Activated CD8-positive, alpha-beta memory T cell treated with anti-CD3 and anti-CD28 coated beads, Interleukin-2, amount 50 U/mL, for 4 hours (primary cell): ENCODE data around the gene ZCWPW2.

Experiments
- DNase-seq: peaks from one replicate; pipeline ENCODE4 v3.0.0-alpha.2; 2020

The ZCWPW2 gene

GRCh38 chr3:28386049-28386448 lies 37.5 kb downstream of the ZCWPW2 start:
- DNase-seq, result no peak

- DNase-seq, result no peak
These were observed 40.5 kb downstream of the ZCWPW2 start for GRCh38 chr3:28388978-28389377.

GRCh38 chr3:28399206-28399605 lies 50.7 kb downstream of the ZCWPW2 start:
- DNase-seq, result no peak

GRCh38 chr3:28406241-28406640 lies 57.7 kb downstream of the ZCWPW2 start:
- DNase-seq, result no peak

DNA sequence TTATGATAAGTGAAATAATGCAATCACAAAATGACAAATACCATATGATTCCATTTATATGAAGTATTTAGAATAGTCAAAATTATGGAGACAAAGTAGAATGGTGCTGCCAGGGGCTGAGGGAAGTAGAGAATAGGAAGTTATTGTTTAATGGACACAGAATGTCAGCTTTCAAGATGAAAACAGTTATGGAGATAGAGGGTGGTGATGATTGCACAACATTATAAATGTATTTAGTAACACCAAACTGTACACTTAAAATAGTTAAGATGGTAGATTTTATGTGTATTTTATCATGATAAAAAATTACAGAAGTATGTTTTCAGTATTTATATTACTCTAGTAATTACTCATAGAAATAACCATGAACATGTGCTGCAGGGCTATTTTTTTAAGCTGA lies 100.9 kb downstream of the ZCWPW2 start:
- no peak for DNase-seq

- no peak for DNase-seq
These were observed 114.3 kb downstream of the ZCWPW2 start for GRCh38 chr3:28462866-28463265.

- DNase-seq, result no peak
These were observed 118.9 kb downstream of the ZCWPW2 start for GRCh38 chr3:28467414-28467813.

DNA sequence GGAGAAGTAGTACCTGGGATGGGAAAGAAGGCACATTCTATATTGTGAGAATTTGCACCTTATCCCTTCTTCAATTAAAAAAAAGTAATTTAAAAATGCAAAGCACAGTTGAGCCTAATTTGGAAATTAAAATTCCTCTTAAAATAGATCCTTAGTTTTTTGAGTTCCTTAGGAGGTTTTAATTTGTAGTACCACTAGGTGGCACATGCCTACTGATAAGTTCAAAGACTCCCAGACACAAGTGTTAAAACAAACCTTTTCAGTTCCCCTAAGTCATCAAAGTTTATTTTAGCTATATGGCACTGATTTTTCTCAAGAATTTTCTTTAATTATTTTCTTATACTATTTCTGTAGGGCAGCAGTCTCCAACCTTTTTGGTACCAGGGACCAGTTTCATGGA lies 127.7 kb downstream of the ZCWPW2 start:
- no peak for DNase-seq

- no peak for DNase-seq
These were observed 128.2 kb downstream of the ZCWPW2 start for GRCh38 chr3:28476764-28477163.

GRCh38 chr3:28485164-28485563 lies 136.6 kb downstream of the ZCWPW2 start:
- DNase-seq, result no peak

GRCh38 chr3:28495301-28495700 lies 146.8 kb downstream of the ZCWPW2 start:
- DNase-seq, result no peak

GRCh38 chr3:28502397-28502937 lies 153.9 kb downstream of the ZCWPW2 start:
- no peak for DNase-seq

DNA sequence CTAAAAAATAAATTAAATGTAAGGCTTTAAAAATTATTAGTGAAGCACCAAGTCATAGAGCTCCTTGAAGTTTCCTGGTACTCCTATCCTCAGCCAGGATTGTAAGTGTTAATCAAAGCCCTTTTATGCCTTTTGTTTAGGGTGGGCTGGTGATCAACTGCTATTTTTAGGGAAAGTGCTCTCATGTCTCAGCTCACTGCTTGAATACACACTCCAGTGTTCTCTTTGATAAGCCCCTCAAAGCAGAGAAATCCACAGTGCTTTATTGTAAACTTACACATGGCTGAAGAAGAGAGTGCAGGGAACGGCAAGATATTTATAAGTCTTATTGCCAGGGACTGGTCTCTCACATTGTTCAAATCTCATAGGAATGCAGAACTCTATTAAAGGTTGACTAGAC lies 156.5 kb downstream of the ZCWPW2 start:
- DNase-seq, result no peak

DNA sequence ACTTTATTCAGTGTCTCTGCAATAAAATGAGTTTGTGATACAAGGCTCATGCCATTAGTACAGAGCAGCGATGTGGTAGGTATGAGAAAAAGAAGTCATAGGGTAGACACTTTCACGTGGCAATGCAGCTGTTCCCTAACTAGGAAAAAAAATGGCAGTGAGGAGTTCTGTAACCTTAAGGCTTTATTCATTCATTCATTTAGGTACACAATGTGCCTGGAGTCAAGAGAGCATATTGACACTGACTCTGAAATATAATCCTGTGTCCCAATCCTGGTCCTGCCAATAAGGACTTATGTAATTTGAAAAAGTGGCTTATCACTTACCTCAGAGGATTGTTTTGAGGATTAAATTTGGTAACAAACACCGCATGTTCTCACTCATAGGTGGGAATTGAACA lies 173.1 kb downstream of the ZCWPW2 start:
- no peak for DNase-seq

GRCh38 chr3:28542351-28542750 lies 193.8 kb downstream of the ZCWPW2 start:
- no peak for DNase-seq

GRCh38 chr3:28544236-28544635 lies 195.7 kb downstream of the ZCWPW2 start:
- DNase-seq, result no peak

DNA sequence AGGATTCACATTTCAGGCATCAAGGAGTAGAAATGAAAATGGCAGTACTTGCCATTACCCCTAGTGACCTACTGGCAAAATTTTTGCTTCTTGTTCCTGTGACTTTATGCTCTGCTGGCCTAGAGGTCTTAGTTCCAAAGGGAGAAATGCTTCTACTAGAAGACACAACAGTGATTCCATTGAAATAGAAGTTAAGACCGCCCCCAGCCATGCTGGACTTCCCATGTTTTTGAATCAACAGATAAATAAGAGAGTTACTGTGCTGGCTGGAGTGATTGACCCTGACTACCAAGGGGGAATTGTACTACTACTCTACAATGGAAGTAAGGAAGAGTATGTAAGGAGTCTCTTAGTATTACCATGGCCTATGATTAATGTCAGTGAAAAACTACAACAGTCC lies 196.3 kb downstream of the ZCWPW2 start:
- no peak for DNase-seq

DNA sequence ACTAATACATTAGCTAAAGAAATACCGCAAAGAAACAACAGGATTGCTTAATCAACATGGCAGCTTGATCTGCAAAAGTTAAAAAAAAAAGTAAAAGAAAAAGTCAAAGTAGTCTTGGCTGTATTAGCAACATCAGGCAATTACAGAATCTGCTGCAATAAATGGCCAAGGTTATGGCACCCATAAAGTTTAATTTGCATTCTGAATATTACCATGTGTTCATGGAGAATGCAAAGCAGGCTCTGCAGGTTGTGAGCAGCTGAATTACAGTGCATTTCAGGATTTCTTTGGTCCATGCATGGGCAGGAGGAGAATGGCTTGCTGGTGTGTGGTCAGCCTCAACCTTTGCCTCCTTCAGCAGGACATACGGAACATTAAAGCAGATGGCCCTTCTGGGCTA lies 199.2 kb downstream of the ZCWPW2 start:
- no peak for DNase-seq

DNA sequence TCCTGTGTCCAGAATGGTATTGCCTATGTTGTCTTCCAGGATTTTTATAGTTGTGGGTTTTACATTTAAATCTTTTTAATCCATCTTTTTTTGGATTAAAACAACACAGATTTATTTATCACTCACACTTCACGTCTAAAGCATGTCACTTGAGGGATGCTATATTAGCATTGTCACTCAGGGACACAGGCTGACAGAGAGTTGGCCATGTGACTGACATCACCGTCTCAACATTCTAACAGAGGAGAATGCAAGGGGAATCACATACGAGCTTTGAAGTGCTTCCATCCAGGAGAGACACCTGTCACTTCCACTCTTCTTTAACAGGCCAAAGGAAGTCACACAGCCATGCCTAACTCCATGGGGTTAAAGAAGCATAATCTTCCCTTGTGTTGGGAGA lies 204.7 kb downstream of the ZCWPW2 start:
- DNase-seq, result no peak

DNA sequence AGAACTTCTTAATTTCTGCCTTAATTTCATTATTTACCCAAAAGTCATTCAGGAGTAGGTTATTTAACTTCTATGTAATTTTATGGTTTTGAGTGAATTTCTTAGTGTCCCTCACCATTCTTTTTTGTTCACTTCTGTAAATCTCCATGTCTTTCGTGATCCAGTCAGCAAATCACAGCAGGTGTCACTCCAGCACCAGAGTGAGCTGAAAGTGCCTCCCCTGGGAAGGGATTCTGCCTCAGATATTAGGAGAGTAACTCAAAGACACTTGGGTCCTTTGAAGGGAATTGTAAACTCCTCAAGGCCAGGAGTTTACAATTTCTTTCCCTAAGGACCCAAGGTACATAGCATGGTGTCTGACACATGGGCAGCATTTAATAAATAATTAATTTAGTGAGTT lies 207.7 kb downstream of the ZCWPW2 start:
- no peak for DNase-seq

- DNase-seq, result no peak
These were observed 215.7 kb downstream of the ZCWPW2 start for GRCh38 chr3:28564211-28564610.

DNA sequence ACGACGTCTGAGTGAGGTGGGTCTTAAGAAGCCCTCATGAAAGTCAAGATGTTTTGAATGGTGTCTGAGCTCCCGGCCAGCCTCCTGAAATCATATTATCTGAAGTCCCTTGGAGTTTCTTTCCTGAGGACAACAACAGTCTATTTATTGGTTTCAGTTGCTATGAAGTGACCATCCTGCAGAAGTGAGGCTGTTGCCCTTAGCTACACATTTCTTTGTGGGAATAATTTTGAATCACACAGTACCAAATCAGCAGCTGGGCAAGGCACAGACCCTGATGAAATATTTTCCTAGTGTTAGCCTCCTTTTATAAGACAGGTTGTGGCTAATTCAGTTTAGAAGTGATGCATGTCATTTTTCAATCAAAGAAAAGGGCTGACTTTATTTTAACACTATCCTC lies 220.8 kb downstream of the ZCWPW2 start:
- DNase-seq, result no peak

- no peak for DNase-seq
These were observed 225.5 kb downstream of the ZCWPW2 start for GRCh38 chr3:28574036-28574435.

DNA sequence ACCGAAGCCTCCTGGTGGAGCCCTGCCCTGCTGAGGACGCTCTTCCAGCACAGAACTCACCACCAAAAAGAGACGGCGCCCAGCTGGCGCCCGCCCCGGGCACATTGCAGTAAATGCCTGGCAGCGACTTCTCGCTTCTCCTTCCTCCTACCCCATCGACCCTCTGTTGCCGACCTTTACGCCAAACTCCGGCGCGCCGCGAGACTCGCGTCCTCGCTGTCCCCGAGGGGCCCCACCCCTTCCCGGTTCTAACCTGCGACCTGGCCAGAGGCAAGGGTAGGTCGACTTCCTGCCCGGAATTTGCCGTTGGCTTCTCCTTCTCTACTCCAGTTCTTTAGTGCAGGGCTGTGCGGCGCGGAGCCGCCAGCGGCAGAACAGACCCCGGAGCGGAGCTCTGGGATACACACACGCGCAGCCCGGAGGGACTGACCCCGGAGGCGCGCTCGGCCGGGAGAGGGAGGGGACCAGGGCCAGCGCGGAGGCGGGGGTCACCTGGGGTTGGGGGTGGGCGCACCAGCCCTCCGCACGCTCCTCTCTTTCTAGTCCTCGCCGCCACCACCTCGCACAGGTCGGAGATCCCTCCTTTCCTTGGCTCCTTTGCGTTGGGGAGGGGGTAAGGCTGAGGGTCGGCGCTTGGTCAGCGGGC lies 226.7 kb downstream of the ZCWPW2 start:
- DNase-seq, result no peak
